ENCODE measurements around the gene PYM1.

PYM1 gene

GRCh38 chr12:55965941-55966407 lies 38.3 kb upstream of the PYM1 start, which contains the start of gene PMEL:
TSS of gene PMEL (minus strand) at chr12:55966042. CDS start at chr12:55966011, 31 bp downstream.
- peak within 1 kb of the TSS; percentile 88 for H3K9ac ChIP-seq (ENCODE audit: low read length)
- H3K4me1 ChIP-seq (ENCODE audit: control insufficient read depth, insufficient read depth, low read length), result peaks cover 18% of the 10 kb centered on the region
- H3K36me3 ChIP-seq (ENCODE audit: control insufficient read depth, insufficient read depth, low read length), result peaks cover 30% of the 10 kb centered on the region
- peak within 1 kb of the TSS; percentile 94 for H3K4me3 ChIP-seq (ENCODE audit: low read depth, low read length)
- H3K27ac ChIP-seq (ENCODE audit: low read depth, low read length), result peak within 1 kb of the TSS; percentile 74; the same call in 1 of the 2 replicates
- H3K9me3 ChIP-seq (ENCODE audit: control insufficient read depth, insufficient read depth, low read depth, low read length), result no peaks in the 10 kb centered on the region
- no peaks in the 10 kb centered on the region for H3K27me3 ChIP-seq (ENCODE audit: control insufficient read depth, insufficient read depth, low read length)

- H3K4me3 ChIP-seq (ENCODE audit: low read depth, low read length), result peak overlapping the region; percentile 94
- H3K4me1 ChIP-seq (ENCODE audit: control insufficient read depth, insufficient read depth, low read length), result peaks cover 18% of the 10 kb centered on the region
- no peaks in the 10 kb centered on the region for H3K9me3 ChIP-seq (ENCODE audit: control insufficient read depth, insufficient read depth, low read depth, low read length)
- no peak overlapping the region for H3K27ac ChIP-seq (ENCODE audit: low read depth, low read length)
- H3K36me3 ChIP-seq (ENCODE audit: control insufficient read depth, insufficient read depth, low read length), result peaks cover 22% of the 10 kb centered on the region
- H3K9ac ChIP-seq (ENCODE audit: low read length), result no peak overlapping the region
- H3K27me3 ChIP-seq (ENCODE audit: control insufficient read depth, insufficient read depth, low read length), result no peaks in the 10 kb centered on the region
Observed at GRCh38 chr12:55965240-55965639, 37.5 kb upstream of the PYM1 start.

DNA sequence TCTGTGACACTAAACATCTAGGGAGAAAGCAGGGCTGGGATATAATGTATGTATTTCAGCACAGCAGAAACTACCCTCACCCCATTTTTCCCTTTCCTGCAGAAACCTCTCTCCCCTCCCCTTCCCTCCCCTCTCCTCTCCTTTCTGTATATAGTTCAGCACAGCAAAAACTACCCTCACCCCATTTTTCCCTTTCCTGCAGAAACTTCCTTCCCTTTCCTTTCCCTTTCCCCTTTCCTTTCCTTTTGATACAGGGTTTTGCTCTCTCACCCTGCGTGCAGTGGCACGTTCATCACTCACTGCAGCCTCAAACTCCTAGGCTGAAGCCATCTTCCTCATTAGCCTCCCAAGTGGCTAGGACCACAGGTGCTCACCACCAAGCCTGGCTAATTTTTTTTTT lies 36.1 kb upstream of the PYM1 start:
- H3K4me1 ChIP-seq (ENCODE audit: control insufficient read depth, insufficient read depth, low read length), result peaks cover 18% of the 10 kb centered on the region
- H3K36me3 ChIP-seq (ENCODE audit: control insufficient read depth, insufficient read depth, low read length), result peaks cover 9% of the 10 kb centered on the region
- no peaks in the 10 kb centered on the region for H3K27me3 ChIP-seq (ENCODE audit: control insufficient read depth, insufficient read depth, low read length)
- no peak overlapping the region for H3K27ac ChIP-seq (ENCODE audit: low read depth, low read length)
- no peaks in the 10 kb centered on the region for H3K9me3 ChIP-seq (ENCODE audit: control insufficient read depth, insufficient read depth, low read depth, low read length)
- H3K4me3 ChIP-seq (ENCODE audit: low read depth, low read length), result no peak overlapping the region
- H3K9ac ChIP-seq (ENCODE audit: low read length), result no peak overlapping the region

DNA sequence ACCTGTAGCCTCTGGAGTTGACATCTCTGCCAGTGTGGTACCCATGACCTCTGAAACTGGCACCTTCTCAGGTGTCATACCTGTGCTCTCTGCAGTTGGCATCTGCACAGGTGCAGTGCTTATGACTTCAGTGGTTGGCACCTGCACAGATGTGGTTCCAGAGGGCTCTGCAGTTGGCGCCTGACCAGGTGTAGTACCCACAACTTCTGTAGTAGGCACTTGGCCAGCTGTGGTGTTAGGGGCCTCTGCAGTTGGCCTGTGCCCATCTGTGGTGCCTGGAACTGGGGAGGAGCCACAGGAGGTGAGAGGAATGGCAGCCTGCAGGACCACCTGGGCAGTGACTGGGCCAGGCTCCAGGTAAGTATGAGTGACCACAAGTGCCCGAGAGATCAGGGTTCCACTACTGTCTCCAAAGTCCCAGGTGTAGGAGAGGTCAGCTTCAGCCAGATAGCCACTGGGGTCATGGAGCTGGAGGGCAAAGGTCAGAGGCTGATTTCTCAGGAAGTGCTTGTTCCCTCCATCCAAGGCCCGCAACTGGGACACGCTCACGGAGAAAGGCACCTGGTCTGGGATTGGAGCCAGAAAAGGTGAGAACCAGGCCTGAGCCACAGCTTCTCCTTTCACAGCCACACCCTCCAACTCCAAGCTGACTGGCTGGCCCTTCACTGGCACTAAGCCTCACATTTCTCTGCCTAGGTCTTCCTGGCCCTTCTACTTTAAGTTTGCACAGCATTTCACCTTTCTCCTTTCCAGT lies 29.6 kb upstream of the PYM1 start:
- Histone ChIP-seq H3K9me3 (ENCODE audit: control insufficient read depth, insufficient read depth, low read depth, low read length) (no peaks in the 10 kb centered on the region), H3K27me3 (ENCODE audit: control insufficient read depth, insufficient read depth, low read length) (no peaks in the 10 kb centered on the region), H3K4me1 (ENCODE audit: control insufficient read depth, insufficient read depth, low read length) (no peaks in the 10 kb centered on the region; the same call in 1 of the 2 replicates), H3K36me3 (ENCODE audit: control insufficient read depth, insufficient read depth, low read length) (peaks cover 37% of the 10 kb centered on the region), H3K27ac (ENCODE audit: low read depth, low read length) (no peak overlapping the region), H3K9ac (ENCODE audit: low read length) (no peak overlapping the region), H3K4me3 (ENCODE audit: low read depth, low read length) (no peak overlapping the region)

- Histone ChIP-seq H3K27ac (ENCODE audit: low read depth, low read length) (no peak overlapping the region), H3K4me1 (ENCODE audit: control insufficient read depth, insufficient read depth, low read length) (no peaks in the 10 kb centered on the region; the same call in 1 of the 2 replicates), H3K27me3 (ENCODE audit: control insufficient read depth, insufficient read depth, low read length) (no peaks in the 10 kb centered on the region), H3K9ac (ENCODE audit: low read length) (no peak overlapping the region), H3K9me3 (ENCODE audit: control insufficient read depth, insufficient read depth, low read depth, low read length) (no peaks in the 10 kb centered on the region), H3K4me3 (ENCODE audit: low read depth, low read length) (no peak overlapping the region), H3K36me3 (ENCODE audit: control insufficient read depth, insufficient read depth, low read length) (peaks cover 44% of the 10 kb centered on the region)
Observed at GRCh38 chr12:55955800-55956508, 28.3 kb upstream of the PYM1 start.

DNA sequence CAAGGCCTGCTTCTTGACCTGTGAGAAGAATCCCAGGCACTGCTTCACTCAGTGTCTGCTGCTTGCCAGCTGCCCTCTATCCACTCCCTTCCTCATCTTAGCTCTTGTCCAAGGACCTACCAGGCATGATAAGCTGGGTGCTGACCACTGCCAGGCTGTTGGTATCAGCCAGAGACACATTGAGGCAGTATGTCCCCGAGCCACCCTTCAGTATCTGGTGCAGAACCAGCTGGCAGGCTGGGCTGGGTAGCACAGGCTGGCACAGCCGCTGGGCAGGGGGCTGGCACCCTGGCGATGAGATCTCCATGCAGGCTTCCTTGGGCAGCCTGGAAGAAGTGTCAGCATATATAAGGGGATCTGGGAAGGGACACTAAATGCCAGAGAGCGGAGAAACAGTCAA lies 27.6 kb upstream of the PYM1 start:
- no peak overlapping the region for H3K27ac ChIP-seq (ENCODE audit: low read depth, low read length)
- H3K4me3 ChIP-seq (ENCODE audit: low read depth, low read length), result no peak overlapping the region
- H3K36me3 ChIP-seq (ENCODE audit: control insufficient read depth, insufficient read depth, low read length), result peaks cover 44% of the 10 kb centered on the region

GRCh38 chr12:55946553-55946952 lies 18.9 kb upstream of the PYM1 start:
- H3K36me3 ChIP-seq (ENCODE audit: control insufficient read depth, insufficient read depth, low read length), result 0 out of 2 replicates have a peak, but pooled peaks cover under 1% of the 10 kb centered on the region
- H3K27ac ChIP-seq (ENCODE audit: low read depth, low read length), result no peak overlapping the region
- no peaks in the 10 kb centered on the region for H3K27me3 ChIP-seq (ENCODE audit: control insufficient read depth, insufficient read depth, low read length)
- no peak overlapping the region for H3K9ac ChIP-seq (ENCODE audit: low read length)
- no peaks in the 10 kb centered on the region for H3K4me1 ChIP-seq (ENCODE audit: control insufficient read depth, insufficient read depth, low read length)
- H3K9me3 ChIP-seq (ENCODE audit: control insufficient read depth, insufficient read depth, low read depth, low read length), result no peaks in the 10 kb centered on the region
- no peak overlapping the region for H3K4me3 ChIP-seq (ENCODE audit: low read depth, low read length)

More for the DNA sequence above, 27.6 kb upstream of the PYM1 start:
- Histone ChIP-seq H3K9me3 (ENCODE audit: control insufficient read depth, insufficient read depth, low read depth, low read length) (no peaks in the 10 kb centered on the region), H3K27me3 (ENCODE audit: control insufficient read depth, insufficient read depth, low read length) (no peaks in the 10 kb centered on the region), H3K9ac (ENCODE audit: low read length) (no peak overlapping the region), H3K4me1 (ENCODE audit: control insufficient read depth, insufficient read depth, low read length) (no peaks in the 10 kb centered on the region; the same call in 1 of the 2 replicates)

GRCh38 chr12:55942577-55943136 lies 15.0 kb upstream of the PYM1 start:
- Histone ChIP-seq H3K36me3 (ENCODE audit: control insufficient read depth, insufficient read depth, low read length) (no peaks in the 10 kb centered on the region), H3K4me1 (ENCODE audit: control insufficient read depth, insufficient read depth, low read length) (peaks cover 4% of the 10 kb centered on the region; the same call in 1 of the 2 replicates), H3K9me3 (ENCODE audit: control insufficient read depth, insufficient read depth, low read depth, low read length) (no peaks in the 10 kb centered on the region)

GRCh38 chr12:55942055-55942454 lies 14.4 kb upstream of the PYM1 start:
- H3K9me3 ChIP-seq (ENCODE audit: control insufficient read depth, insufficient read depth, low read depth, low read length), result no peaks in the 10 kb centered on the region
- no peak overlapping the region for H3K4me3 ChIP-seq (ENCODE audit: low read depth, low read length)
- H3K4me1 ChIP-seq (ENCODE audit: control insufficient read depth, insufficient read depth, low read length), result peaks cover 4% of the 10 kb centered on the region; the same call in 1 of the 2 replicates
- H3K27ac ChIP-seq (ENCODE audit: low read depth, low read length), result no peak overlapping the region
- no peak overlapping the region for H3K9ac ChIP-seq (ENCODE audit: low read length)
- H3K36me3 ChIP-seq (ENCODE audit: control insufficient read depth, insufficient read depth, low read length), result no peaks in the 10 kb centered on the region
- H3K27me3 ChIP-seq (ENCODE audit: control insufficient read depth, insufficient read depth, low read length), result no peaks in the 10 kb centered on the region

More at GRCh38 chr12:55942577-55943136, 15.0 kb upstream of the PYM1 start:
- Histone ChIP-seq H3K27ac (ENCODE audit: low read depth, low read length) (no peak overlapping the region), H3K9ac (ENCODE audit: low read length) (no peak overlapping the region), H3K27me3 (ENCODE audit: control insufficient read depth, insufficient read depth, low read length) (no peaks in the 10 kb centered on the region), H3K4me3 (ENCODE audit: low read depth, low read length) (no peak overlapping the region)

- no peaks in the 10 kb centered on the region for H3K36me3 ChIP-seq (ENCODE audit: control insufficient read depth, insufficient read depth, low read length)
- no peak overlapping the region for H3K4me3 ChIP-seq (ENCODE audit: low read depth, low read length)
- H3K9me3 ChIP-seq (ENCODE audit: control insufficient read depth, insufficient read depth, low read depth, low read length), result no peaks in the 10 kb centered on the region
- H3K27me3 ChIP-seq (ENCODE audit: control insufficient read depth, insufficient read depth, low read length), result 0 out of 2 replicates have a peak, but pooled peaks cover under 1% of the 10 kb centered on the region
- no peak overlapping the region for H3K27ac ChIP-seq (ENCODE audit: low read depth, low read length)
- H3K9ac ChIP-seq (ENCODE audit: low read length), result no peak overlapping the region
- peaks cover 4% of the 10 kb centered on the region; the same call in 1 of the 2 replicates for H3K4me1 ChIP-seq (ENCODE audit: control insufficient read depth, insufficient read depth, low read length)
Observed at GRCh38 chr12:55940065-55940732, 12.5 kb upstream of the PYM1 start.
